ENCODE results near the gene GPR155. TPM values are rescaled to one million over a fixed set of nuclear protein-coding genes. Genes with fewer than 3 reads are reported as not detected.

The GPR155 gene
- total RNA-seq, 1 experiment from 2014 or later, result 1.3 TPM

- no peak overlapping the region for H3K4me2 ChIP-seq (ENCODE audit: low read length)
- ChIA-PET POLR2A (ENCODE audit: unreplicated experiment) (no interaction called here), CTCF (interaction anchor here (0.7 kb wide), 1 partner anchor 55 kb away, joined by 3 read pairs; the partner anchor contains the start of gene GPR155)
- H3K27ac ChIP-seq (ENCODE audit: low read length), result peak overlapping the region; percentile 24
- no TSS peak for BruUV-seq (replicated peaks)
- H3K9me3 ChIP-seq (ENCODE audit: low read length), result no peaks in the 10 kb centered on the region
- intact Hi-C loops (cut with micrococcal nuclease), result no loop called here
- H3K36me3 ChIP-seq (ENCODE audit: low read depth, low read length), result 0 out of 2 replicates have a peak, but pooled peaks cover 3% of the 10 kb centered on the region
- TF ChIP-seq CTCF (conservative IDR thresholded peaks at IDR 0.05; ENCODE audit: low read depth, low read length), result no peak
- no peak for TF ChIP-seq EZH2 (IDR thresholded peaks at IDR 0.05; ENCODE audit: low read length, unreplicated experiment)
- TF ChIP-seq EZH2phosphoT487 (IDR thresholded peaks at IDR 0.05; ENCODE audit: borderline replicate concordance, low read length), result no peak
- 0 out of 2 replicates have a peak, but pooled peaks cover 5% of the 10 kb centered on the region for H3K4me1 ChIP-seq (ENCODE audit: insufficient read depth, low read length)
- no peaks in the 10 kb centered on the region for H3K27me3 ChIP-seq (ENCODE audit: low read length)
- H3K4me3 ChIP-seq (ENCODE audit: low read length), result no peak overlapping the region
- no peaks in the 10 kb centered on the region for H3K9me2 ChIP-seq (replicated peaks; ENCODE audit: low read length)
- ATAC-seq (peak; percentile 91), DNase-seq (peak; percentile 56)
- no peaks in the 10 kb centered on the region for H3K79me2 ChIP-seq (ENCODE audit: low read length)
- no peak overlapping the region for H3K9ac ChIP-seq (ENCODE audit: low read length)
- no peaks in the 10 kb centered on the region for H3F3A ChIP-seq (ENCODE audit: low read length, unreplicated experiment)
- no peaks in the 10 kb centered on the region for H4K20me1 ChIP-seq (ENCODE audit: low read length)
- H2AFZ ChIP-seq (ENCODE audit: low read length), result no peak overlapping the region
Measured at GRCh38 chr2:174431902-174432301, 54.9 kb downstream of the GPR155 start.

DNA sequence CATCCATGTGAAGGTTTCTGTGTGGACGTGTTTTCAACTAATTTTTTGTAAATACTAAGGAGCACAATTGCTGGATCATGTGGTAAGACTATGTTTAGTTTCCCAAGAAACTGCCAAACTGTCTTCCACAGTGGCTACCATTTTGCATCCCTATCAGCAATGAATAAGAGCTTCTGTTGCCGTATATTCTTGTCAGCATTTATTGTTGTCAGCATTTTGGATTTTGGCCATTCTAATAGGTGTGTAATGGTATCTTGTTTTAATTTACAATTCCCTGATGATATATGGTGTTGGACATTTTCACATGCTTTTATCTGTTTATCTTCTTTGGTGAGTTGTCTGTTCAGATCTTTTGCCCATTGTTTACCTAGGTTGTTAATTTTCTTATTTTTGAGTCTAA lies 56.8 kb downstream of the GPR155 start:
- 0 out of 2 replicates have a peak, but pooled peaks cover 5% of the 10 kb centered on the region for H3K4me1 ChIP-seq (ENCODE audit: insufficient read depth, low read length)
- no peak overlapping the region for H3K27ac ChIP-seq (ENCODE audit: low read length)
- H3K4me3 ChIP-seq (ENCODE audit: low read length), result no peak overlapping the region
- no peaks in the 10 kb centered on the region for H3K27me3 ChIP-seq (ENCODE audit: low read length)
- no peaks in the 10 kb centered on the region for H3K9me3 ChIP-seq (ENCODE audit: low read length)
- no peak overlapping the region for H3K9ac ChIP-seq (ENCODE audit: low read length)
- no peaks in the 10 kb centered on the region for H3K9me2 ChIP-seq (replicated peaks; ENCODE audit: low read length)
- H3K79me2 ChIP-seq (ENCODE audit: low read length), result no peaks in the 10 kb centered on the region
- ChIA-PET CTCF (no interaction called here), POLR2A (ENCODE audit: unreplicated experiment) (no interaction called here)
- no peaks in the 10 kb centered on the region for H3F3A ChIP-seq (ENCODE audit: low read length, unreplicated experiment)
- H3K4me2 ChIP-seq (ENCODE audit: low read length), result no peak overlapping the region
- no peak overlapping the region for H2AFZ ChIP-seq (ENCODE audit: low read length)
- no peaks in the 10 kb centered on the region for H4K20me1 ChIP-seq (ENCODE audit: low read length)
- TF ChIP-seq CTCF (conservative IDR thresholded peaks at IDR 0.05; ENCODE audit: low read depth, low read length) (no peak), EZH2phosphoT487 (IDR thresholded peaks at IDR 0.05; ENCODE audit: borderline replicate concordance, low read length) (no peak), EZH2 (IDR thresholded peaks at IDR 0.05; ENCODE audit: low read length, unreplicated experiment) (no peak)
- intact Hi-C loops (cut with micrococcal nuclease), result no loop called here
- no TSS peak for BruUV-seq (replicated peaks)
- DNase-seq (no peak), ATAC-seq (no peak)
- H3K36me3 ChIP-seq (ENCODE audit: low read depth, low read length), result peaks cover 6% of the 10 kb centered on the region; the same call in 1 of the 2 replicates

DNA sequence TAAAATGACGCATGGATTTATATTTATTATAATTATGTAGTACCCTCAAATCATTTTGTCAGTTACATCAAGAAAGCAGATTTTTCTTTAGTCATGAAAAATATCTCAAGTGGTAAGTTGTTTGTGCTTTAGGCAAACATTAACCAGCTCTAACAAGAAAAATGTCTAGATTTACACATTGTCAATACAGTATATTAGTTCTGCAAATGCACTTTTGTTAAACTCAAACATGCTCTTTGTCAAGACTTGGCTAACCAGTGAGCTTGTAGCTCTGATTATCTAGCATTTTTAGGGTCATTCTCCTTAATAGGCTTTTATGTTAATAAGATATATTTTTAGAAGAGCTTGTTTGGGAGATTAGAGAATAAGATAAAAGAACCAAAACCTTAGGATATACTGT lies 58.6 kb downstream of the GPR155 start:
- no peaks in the 10 kb centered on the region for H3F3A ChIP-seq (ENCODE audit: low read length, unreplicated experiment)
- H3K9me2 ChIP-seq (replicated peaks; ENCODE audit: low read length), result no peaks in the 10 kb centered on the region
- no peaks in the 10 kb centered on the region for H3K27me3 ChIP-seq (ENCODE audit: low read length)
- no peak overlapping the region for H3K4me2 ChIP-seq (ENCODE audit: low read length)
- DNase-seq (no peak), ATAC-seq (no peak)
- TF ChIP-seq EZH2phosphoT487 (IDR thresholded peaks at IDR 0.05; ENCODE audit: borderline replicate concordance, low read length) (no peak), EZH2 (IDR thresholded peaks at IDR 0.05; ENCODE audit: low read length, unreplicated experiment) (no peak), CTCF (conservative IDR thresholded peaks at IDR 0.05; ENCODE audit: low read depth, low read length) (no peak)
- POLR2A ChIA-PET (ENCODE audit: unreplicated experiment), result interaction anchor here (0.6 kb wide), 1 partner anchor 16 kb away, joined by 3 read pairs; no protein-coding TSS in a partner anchor
- H3K9me3 ChIP-seq (ENCODE audit: low read length), result no peaks in the 10 kb centered on the region
- intact Hi-C loops (cut with micrococcal nuclease), result no loop called here
- BruUV-seq (replicated peaks), result no TSS peak
- no peak overlapping the region for H3K4me3 ChIP-seq (ENCODE audit: low read length)
- H3K79me2 ChIP-seq (ENCODE audit: low read length), result no peaks in the 10 kb centered on the region
- no peak overlapping the region for H3K27ac ChIP-seq (ENCODE audit: low read length)
- no peak overlapping the region for H2AFZ ChIP-seq (ENCODE audit: low read length)
- H3K9ac ChIP-seq (ENCODE audit: low read length), result no peak overlapping the region
- CTCF ChIA-PET, result no interaction called here
- peaks cover 7% of the 10 kb centered on the region; the same call in 1 of the 2 replicates for H3K36me3 ChIP-seq (ENCODE audit: low read depth, low read length)
- no peaks in the 10 kb centered on the region for H4K20me1 ChIP-seq (ENCODE audit: low read length)
- H3K4me1 ChIP-seq (ENCODE audit: insufficient read depth, low read length), result 0 out of 2 replicates have a peak, but pooled peaks cover 5% of the 10 kb centered on the region

Measured in PC-3 (cell line).